HG02623 (cell line): ENCODE measurements around the gene TSPAN9.
A peak's percentile ranks its signal among the peaks of the same experiment; 100 is the strongest.

Source experiments
- ATAC-seq: cut with Tn5 transposase; IDR thresholded peaks from one replicate; pipeline ENCODE4 v1.9.1; 2021; ENCODE audit warnings: moderate library complexity; ENCODE audit not compliant: unreplicated experiment

The TSPAN9 gene

GRCh38 chr12:3076730-3077571 lies at the start of gene TSPAN9:
Gene TSPAN9, plus strand, starts transcription at chr12:3077379. Its CDS starts 123,815 bp downstream, at chr12:3201194.
- peak; percentile 51 for ATAC-seq

- ATAC-seq, result no peak
These were observed 49.1 kb upstream of the TSPAN9 start for GRCh38 chr12:3028108-3028507.

GRCh38 chr12:3030821-3031429 lies 46.3 kb upstream of the TSPAN9 start:
- ATAC-seq, result no peak

GRCh38 chr12:3032161-3032560 lies 45.0 kb upstream of the TSPAN9 start:
- ATAC-seq, result no peak

- no peak for ATAC-seq
These were observed 44.2 kb upstream of the TSPAN9 start for GRCh38 chr12:3032770-3033538.

GRCh38 chr12:3033539-3033867 lies 43.7 kb upstream of the TSPAN9 start:
- ATAC-seq, result no peak

GRCh38 chr12:3034067-3034750 lies 43.0 kb upstream of the TSPAN9 start:
- ATAC-seq, result no peak

- no peak for ATAC-seq
These were observed 42.0 kb upstream of the TSPAN9 start for GRCh38 chr12:3035171-3035570.

- ATAC-seq, result no peak
These were observed 41.1 kb upstream of the TSPAN9 start for GRCh38 chr12:3035815-3036702.

GRCh38 chr12:3036901-3037600 lies 40.1 kb upstream of the TSPAN9 start:
- ATAC-seq, result no peak

GRCh38 chr12:3038166-3038565 lies 39.0 kb upstream of the TSPAN9 start:
- ATAC-seq, result no peak

GRCh38 chr12:3038926-3039510 lies 38.2 kb upstream of the TSPAN9 start:
- no peak for ATAC-seq

GRCh38 chr12:3040026-3040656 lies 37.0 kb upstream of the TSPAN9 start:
- ATAC-seq, result no peak

GRCh38 chr12:3040663-3041544 lies 36.3 kb upstream of the TSPAN9 start:
- no peak for ATAC-seq

GRCh38 chr12:3041558-3042164 lies 35.5 kb upstream of the TSPAN9 start:
- ATAC-seq, result no peak

GRCh38 chr12:3042394-3042793 lies 34.8 kb upstream of the TSPAN9 start:
- ATAC-seq, result no peak

- ATAC-seq, result no peak
These were observed 34.4 kb upstream of the TSPAN9 start for GRCh38 chr12:3042826-3043225.
